BE2C (cell line): ENCODE data around the gene VPREB3.

ENCODE experiments used
- DNase-seq: peaks from one replicate; pipeline ENCODE4 v3.0.0-alpha.2; 2020
- H3K27me3 ChIP-seq: fragments of 250-450 bp; sonication (Bioruptor Pico); 2 replicates; pipeline ENCODE4 v1.5.1; 2020; ENCODE audit warnings: mild to moderate bottlenecking
- H3K36me3 ChIP-seq: fragments of 250-450 bp; sonication (Bioruptor Pico); 2 replicates; pipeline ENCODE4 v1.5.1; 2020; ENCODE audit warnings: mild to moderate bottlenecking
- H3K4me1 ChIP-seq: fragments of 250-450 bp; sonication (Bioruptor Pico); 2 replicates; pipeline ENCODE4 v1.5.1; 2020
- H3K4me3 ChIP-seq: 2 replicates; pipeline ENCODE4 v1.5.1; 2011; ENCODE audit warnings: low read depth, low read length
- H3K9me3 ChIP-seq: fragments of 250-450 bp; sonication (Bioruptor Pico); 2 replicates; pipeline ENCODE4 v1.5.1; 2020
- CTCF ChIP-seq: IDR thresholded peaks from 2 replicates; pipeline ENCODE4 v1.5.1; 2012; ENCODE audit warnings: mild to moderate bottlenecking, low read depth, low read length

The VPREB3 gene

GRCh38 chr22:23796461-23796860 lies 42.2 kb upstream of the VPREB3 start:
- Histone ChIP-seq H3K4me1 (no peaks in the 10 kb centered on the region), H3K9me3 (no peaks in the 10 kb centered on the region), H3K4me3 (no peak overlapping the region), H3K36me3 (peaks cover 65% of the 10 kb centered on the region), H3K27me3 (no peaks in the 10 kb centered on the region)
- no peak for DNase-seq
- TF ChIP-seq CTCF: no peak

- H3K27me3 ChIP-seq: no peaks in the 10 kb centered on the region
- peaks cover 11% of the 10 kb centered on the region for H3K4me1 ChIP-seq
- 0 out of 2 replicates have a peak, but pooled peaks have one; percentile 13 for TF ChIP-seq CTCF
These were observed 39.1 kb upstream of the VPREB3 start for GRCh38 chr22:23793326-23793725.

GRCh38 chr22:23791738-23792645 lies 37.8 kb upstream of the VPREB3 start:
- Histone ChIP-seq H3K27me3 (no peaks in the 10 kb centered on the region), H3K9me3 (no peaks in the 10 kb centered on the region), H3K4me1 (peaks cover 11% of the 10 kb centered on the region), H3K36me3 (peaks cover 37% of the 10 kb centered on the region), H3K4me3 (no peak overlapping the region)
- TF ChIP-seq CTCF: no peak
- no peak for DNase-seq

More at GRCh38 chr22:23793326-23793725, 39.1 kb upstream of the VPREB3 start:
- Histone ChIP-seq H3K36me3 (peaks cover 44% of the 10 kb centered on the region), H3K9me3 (no peaks in the 10 kb centered on the region), H3K4me3 (no peak overlapping the region)
- no peak for DNase-seq

GRCh38 chr22:23790819-23791737 lies 36.9 kb upstream of the VPREB3 start:
- TF ChIP-seq CTCF: no peak
- no peak overlapping the region for H3K4me3 ChIP-seq
- H3K9me3 ChIP-seq: no peaks in the 10 kb centered on the region
- H3K36me3 ChIP-seq: peaks cover 30% of the 10 kb centered on the region
- H3K27me3 ChIP-seq: no peaks in the 10 kb centered on the region
- H3K4me1 ChIP-seq: peaks cover 14% of the 10 kb centered on the region
- DNase-seq: peak; percentile 53

GRCh38 chr22:23789638-23790037 lies 35.4 kb upstream of the VPREB3 start:
- DNase-seq: peak; percentile 57
- H3K36me3 ChIP-seq: peaks cover 22% of the 10 kb centered on the region
- H3K27me3 ChIP-seq: no peaks in the 10 kb centered on the region
- H3K9me3 ChIP-seq: no peaks in the 10 kb centered on the region
- H3K4me1 ChIP-seq: peaks cover 14% of the 10 kb centered on the region
- TF ChIP-seq CTCF: peak; percentile 31; the same call in 1 of the 2 replicates
- H3K4me3 ChIP-seq: no peak overlapping the region
